ENCODE results near the gene STARD7.
"Not testable (repeated sequence)": the region's sequence is repeated elsewhere in the genome, so short reads cannot be mapped to it uniquely, and the experiment has no call there.

STARD7 gene

GRCh38 chr2:96164459-96165184 is 44.0 kb downstream of the STARD7 start:
- peak in 1 of 4 experiments; percentile 44 for DNase-seq (ENCODE audit: low read depth in 4 of 4, low spot score in 1 of 4)

- DNase-seq (ENCODE audit: low read depth in 4 of 4, low spot score in 1 of 4), result peak in 2 of 4 experiments; percentile 76 to 86
Observed at GRCh38 chr2:96163768-96164429, 44.7 kb downstream of the STARD7 start.

DNA sequence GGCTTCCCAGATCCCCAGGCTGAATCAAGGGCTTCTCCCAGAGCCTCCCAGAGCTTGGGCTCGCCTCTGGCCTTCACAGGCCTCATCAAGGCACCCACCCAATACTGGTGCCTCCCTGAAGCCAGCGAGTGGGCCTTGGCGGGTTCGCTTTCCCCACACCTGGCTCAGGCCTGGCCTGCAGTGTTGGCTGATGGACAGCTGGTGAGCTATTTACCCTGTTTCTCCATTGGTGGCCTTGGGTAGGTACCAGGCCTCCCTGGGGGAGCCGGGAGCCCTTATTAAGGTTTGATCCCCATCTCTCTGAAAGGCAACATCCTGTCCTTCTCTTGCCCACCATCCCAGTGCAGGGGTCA is 45.2 kb downstream of the STARD7 start:
- DNase-seq (ENCODE audit: low read depth in 4 of 4, low spot score in 1 of 4), result no peak

GRCh38 chr2:96161898-96162297 is 46.7 kb downstream of the STARD7 start:
- no peak for DNase-seq (ENCODE audit: low read depth in 4 of 4, low spot score in 1 of 4)

- not testable (repeated sequence) for DNase-seq (ENCODE audit: low read depth in 4 of 4, low spot score in 1 of 4)
Observed at GRCh38 chr2:96160366-96160765, 48.3 kb downstream of the STARD7 start.

GRCh38 chr2:96159084-96159830 is 49.4 kb downstream of the STARD7 start:
- no peak for DNase-seq (ENCODE audit: low read depth in 4 of 4, low spot score in 1 of 4)

GRCh38 chr2:96158554-96158940 is 50.1 kb downstream of the STARD7 start:
- DNase-seq (ENCODE audit: low read depth in 4 of 4, low spot score in 1 of 4), result no peak

DNA sequence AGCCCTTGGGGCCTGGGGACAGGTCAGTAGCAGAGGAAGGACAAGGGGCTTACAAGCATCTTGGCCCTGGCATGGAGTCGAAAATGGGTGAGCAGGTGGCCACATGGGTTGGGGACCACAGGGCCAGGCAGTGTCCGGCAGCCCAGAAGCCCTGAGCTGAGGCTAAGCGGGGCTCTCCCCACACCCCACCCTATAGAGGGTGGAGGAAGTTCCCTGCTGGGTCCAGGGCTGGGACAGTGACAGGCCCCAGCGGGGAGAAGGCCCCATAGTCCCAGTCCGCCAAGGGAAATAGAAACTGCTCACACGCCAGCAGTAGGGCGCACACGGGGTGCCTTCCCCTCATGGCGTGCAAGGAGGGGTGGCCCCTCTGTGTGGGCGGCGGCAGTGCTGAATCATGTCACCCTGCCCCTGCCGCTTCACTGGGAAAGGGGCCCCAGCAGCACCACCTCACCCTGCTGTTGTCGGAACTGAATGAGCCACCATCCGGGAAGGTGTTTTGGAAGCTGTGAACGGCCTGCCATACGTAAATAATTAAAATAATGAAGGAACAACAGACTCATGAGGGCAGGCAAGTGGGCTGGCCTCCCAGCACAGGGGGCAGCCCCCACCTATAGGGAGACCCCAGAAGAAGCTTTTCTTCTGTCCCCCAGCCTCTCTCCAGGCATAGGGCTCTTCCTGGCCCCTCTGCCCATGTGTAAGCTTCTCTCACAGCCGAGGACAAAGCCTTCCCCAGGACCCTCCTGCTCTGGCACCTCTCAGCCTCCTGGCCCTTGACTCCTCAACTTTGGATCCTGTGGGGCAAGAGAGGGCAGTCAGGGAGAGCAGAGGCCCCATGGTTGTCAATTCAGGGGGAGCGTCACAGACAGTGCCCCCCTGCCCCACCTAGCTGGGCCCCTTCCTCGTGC is 50.7 kb downstream of the STARD7 start:
- peak; percentile 90 to 98 (median 95) for DNase-seq (ENCODE audit: low read depth in 4 of 4, low spot score in 1 of 4)

- no peak for DNase-seq (ENCODE audit: low read depth in 4 of 4, low spot score in 1 of 4)
Observed at GRCh38 chr2:96156926-96157648, 51.5 kb downstream of the STARD7 start.

DNA sequence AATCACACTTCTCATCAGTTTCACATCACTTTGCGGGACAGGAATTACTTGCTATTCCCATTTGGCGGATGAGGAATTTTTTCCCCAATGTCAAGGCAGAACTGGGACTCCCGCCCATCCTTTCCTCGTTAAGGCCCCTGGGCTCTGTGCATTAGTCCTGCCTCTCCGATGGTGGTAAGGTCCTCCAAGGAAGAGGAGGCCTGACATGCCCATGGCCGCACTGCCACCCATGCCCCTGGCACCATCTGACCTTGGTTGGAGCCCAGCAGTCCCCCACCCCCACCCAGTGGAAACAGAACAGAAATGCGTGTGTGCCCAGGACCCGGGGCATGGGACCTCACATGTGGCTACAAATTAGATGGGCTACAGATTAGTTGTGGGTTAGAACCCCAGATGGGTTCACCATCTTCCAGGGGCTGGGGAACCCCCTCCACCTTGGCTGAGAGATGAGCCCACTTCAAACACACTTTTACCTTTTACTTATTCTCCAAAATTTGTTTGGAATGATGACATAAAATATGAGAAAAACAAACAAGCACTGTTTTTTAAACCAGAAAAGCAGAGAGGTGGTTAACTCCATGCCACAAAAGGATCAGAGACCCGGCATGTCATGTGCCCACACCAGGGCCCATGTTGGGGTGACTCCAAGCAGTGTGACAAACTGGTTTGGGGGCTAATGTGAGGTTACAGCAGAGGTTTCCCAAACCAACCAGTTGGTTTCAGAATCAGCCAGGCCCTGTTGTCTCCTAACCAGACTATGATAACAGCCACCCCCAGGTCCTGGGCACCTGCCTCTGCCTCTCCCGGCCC is 52.4 kb downstream of the STARD7 start:
- no peak for DNase-seq (ENCODE audit: low read depth in 4 of 4, low spot score in 1 of 4)

DNA sequence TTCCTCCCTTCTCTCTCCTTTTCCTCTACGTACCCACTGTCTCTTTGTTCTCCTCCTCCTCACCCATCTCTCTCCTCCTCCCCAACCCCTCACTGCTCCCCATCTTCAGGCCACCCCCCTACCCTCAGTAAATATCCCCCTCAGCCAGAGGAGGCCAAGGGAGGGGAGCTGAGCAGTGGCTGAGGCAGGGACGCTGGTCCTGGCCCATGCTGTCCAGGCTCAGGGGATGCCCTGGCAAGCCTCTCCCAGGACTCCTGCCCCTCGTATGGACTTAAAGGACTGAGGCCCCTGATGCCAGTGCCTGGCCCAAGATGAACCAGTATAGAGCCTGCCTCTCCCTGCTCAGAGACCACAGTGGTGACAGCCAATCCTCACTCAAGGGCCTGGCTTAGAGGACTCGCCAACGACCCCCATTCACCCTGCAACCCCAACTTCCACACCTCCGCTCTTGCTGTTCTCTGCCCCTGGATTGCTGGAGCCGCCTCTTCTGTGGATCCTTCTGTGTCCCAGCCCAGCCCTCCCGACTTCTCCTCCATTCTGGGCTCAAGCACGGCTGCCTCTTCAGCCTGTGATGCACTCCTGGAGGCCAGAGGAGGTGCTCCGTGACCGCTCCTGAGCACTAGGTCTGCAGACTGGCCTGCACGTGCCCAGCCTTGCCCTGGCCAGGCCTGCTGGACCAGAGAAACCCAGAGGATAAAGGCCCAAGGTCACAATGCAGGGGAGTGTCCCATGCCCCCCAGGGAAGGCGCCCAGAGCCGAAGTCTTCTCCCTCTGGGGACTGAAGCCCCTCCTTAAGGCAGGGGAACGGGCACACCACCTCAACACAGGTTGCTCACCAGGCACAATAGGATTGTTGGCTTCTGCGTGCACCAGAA is 53.9 kb downstream of the STARD7 start:
- DNase-seq (ENCODE audit: low read depth in 4 of 4, low spot score in 1 of 4), result no peak

GRCh38 chr2:96153991-96154431 is 54.6 kb downstream of the STARD7 start:
- no peak for DNase-seq (ENCODE audit: low read depth in 4 of 4, low spot score in 1 of 4)

GRCh38 chr2:96153291-96153713 is 55.3 kb downstream of the STARD7 start:
- no peak for DNase-seq (ENCODE audit: low read depth in 4 of 4, low spot score in 1 of 4)

GRCh38 chr2:96152304-96153161 is 56.1 kb downstream of the STARD7 start:
- no peak for DNase-seq (ENCODE audit: low read depth in 4 of 4, low spot score in 1 of 4)

GRCh38 chr2:96151595-96152303 is 56.9 kb downstream of the STARD7 start:
- no peak for DNase-seq (ENCODE audit: low read depth in 4 of 4, low spot score in 1 of 4)

DNA sequence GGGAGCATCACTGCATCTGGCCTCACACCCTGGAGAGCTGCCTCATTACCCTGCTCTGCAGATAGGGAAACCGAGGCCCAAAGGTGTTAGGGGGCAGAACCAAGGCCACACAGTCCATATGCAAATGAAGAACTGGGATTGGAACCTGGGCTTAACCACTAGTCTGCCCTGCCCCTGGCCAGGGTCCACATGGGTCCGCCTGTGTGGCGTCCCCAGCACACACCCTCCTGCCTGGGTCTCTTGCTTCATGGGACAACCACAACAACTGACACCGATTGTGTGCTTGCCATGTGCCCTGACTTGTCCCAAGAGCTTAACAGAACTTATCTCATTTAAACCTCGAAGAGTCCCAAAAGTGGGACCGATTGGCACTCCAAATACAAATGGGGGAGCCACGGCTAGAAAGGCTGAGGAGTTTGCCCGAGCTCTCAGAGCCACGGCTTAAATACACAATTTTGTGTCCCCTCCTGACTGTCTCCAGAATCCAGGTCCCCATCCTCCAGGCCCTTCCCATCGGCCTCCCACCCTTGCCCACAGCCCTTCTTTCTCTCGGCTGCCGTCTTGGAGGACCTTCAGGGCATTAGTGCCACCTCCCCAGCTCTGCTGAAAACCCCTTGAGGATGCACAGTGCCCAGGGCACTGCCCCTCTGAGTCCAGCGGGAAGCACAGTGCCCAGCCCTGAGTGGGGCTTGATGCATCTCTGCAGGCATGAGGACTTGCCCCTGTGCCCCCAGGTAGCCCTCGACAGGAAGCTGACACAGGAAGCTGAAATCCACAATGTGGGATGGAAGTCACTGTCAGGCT is 57.6 kb downstream of the STARD7 start:
- DNase-seq (ENCODE audit: low read depth in 4 of 4, low spot score in 1 of 4), result no peak
